Vagina (tissue), 2 donors: ENCODE data around the gene ADAMTS14. TPM values are rescaled to one million over a fixed set of nuclear protein-coding genes. Genes with fewer than 3 reads are reported as not detected.

Source experiments
- DNase-seq, 2 donors: peaks; one replicate each; pipeline ENCODE4 v3.0.0-alpha.2; 2017; ENCODE audit errors: extremely low spot score in 2 of 2
- H3K27ac ChIP-seq: fragments of 200-600 bp; sonication (generic); one replicate; pipeline ENCODE4 v1.5.1; 2019
- H3K27me3 ChIP-seq: fragments of 200-600 bp; sonication (generic); one replicate; pipeline ENCODE4 v1.5.1; 2019
- H3K36me3 ChIP-seq, 2 donors: fragments of 200-600 bp; sonication (generic); one replicate each; pipeline ENCODE4 v1.5.1; 2017 to 2019
- H3K4me1 ChIP-seq: fragments of 200-600 bp; sonication (generic); one replicate; pipeline ENCODE4 v1.5.1; 2019
- H3K4me3 ChIP-seq, 2 donors: fragments of 200-600 bp; sonication (generic); 1 replicate in 1 of 2; 2 replicates in 1 of 2; pipeline ENCODE4 v1.5.1; 2016 to 2019
- H3K9me3 ChIP-seq: fragments of 200-600 bp; sonication (generic); one replicate; pipeline ENCODE4 v1.5.1; 2019
- POLR2A ChIP-seq, 2 donors: fragments of 450-650 bp; IDR thresholded peaks; one replicate each; pipeline ENCODE4 v1.6.1; 2017; ENCODE audit warnings: antibody characterized with exemption in 2 of 2, mild to moderate bottlenecking in 2 of 2, moderate library complexity in 2 of 2
- POLR2AphosphoS5 ChIP-seq, 2 donors: sonication (generic); formaldehyde crosslinking; IDR thresholded peaks; one replicate each; pipeline ENCODE4 v1.9.0; 2017; ENCODE audit warnings: antibody characterized with exemption in 2 of 2, mild to moderate bottlenecking in 2 of 2, low read depth in 1 of 2; ENCODE audit not compliant: insufficient read depth in 1 of 2
- intact Hi-C: fragments of 100-400 bp; cut with DNase I; formaldehyde crosslinking; loops from one replicate; pipeline ENCODE4 v1.15.1; 2023
- total RNA-seq: library from RNA; depleted of rRNA; stranded (reverse); fragments of >200 nt; gene quantifications from one replicate; pipeline ENCODE4 v1.2.3, GENCODE V29; 2016
- TF ChIP-seq, protein P1 (sequence below), 3 experiments: fragments of 450-650 bp in 2 of 3; fragments of 200-600 bp in 1 of 3; sonication (generic) in 1 of 3; IDR thresholded peaks; one replicate each; pipeline ENCODE4 v1.5.1; 2017 to 2019; ENCODE audit warnings: antibody characterized with exemption in 3 of 3, mild to moderate bottlenecking in 2 of 3, moderate library complexity in 2 of 3

The ADAMTS14 gene
- total RNA-seq, 1 donor from 2014 or later: not detected

- H3K4me3 ChIP-seq: no peak overlapping the region
- no peak for DNase-seq
- peaks cover 28% of the 10 kb centered on the region for H3K4me1 ChIP-seq
- TF ChIP-seq, protein P1, sequence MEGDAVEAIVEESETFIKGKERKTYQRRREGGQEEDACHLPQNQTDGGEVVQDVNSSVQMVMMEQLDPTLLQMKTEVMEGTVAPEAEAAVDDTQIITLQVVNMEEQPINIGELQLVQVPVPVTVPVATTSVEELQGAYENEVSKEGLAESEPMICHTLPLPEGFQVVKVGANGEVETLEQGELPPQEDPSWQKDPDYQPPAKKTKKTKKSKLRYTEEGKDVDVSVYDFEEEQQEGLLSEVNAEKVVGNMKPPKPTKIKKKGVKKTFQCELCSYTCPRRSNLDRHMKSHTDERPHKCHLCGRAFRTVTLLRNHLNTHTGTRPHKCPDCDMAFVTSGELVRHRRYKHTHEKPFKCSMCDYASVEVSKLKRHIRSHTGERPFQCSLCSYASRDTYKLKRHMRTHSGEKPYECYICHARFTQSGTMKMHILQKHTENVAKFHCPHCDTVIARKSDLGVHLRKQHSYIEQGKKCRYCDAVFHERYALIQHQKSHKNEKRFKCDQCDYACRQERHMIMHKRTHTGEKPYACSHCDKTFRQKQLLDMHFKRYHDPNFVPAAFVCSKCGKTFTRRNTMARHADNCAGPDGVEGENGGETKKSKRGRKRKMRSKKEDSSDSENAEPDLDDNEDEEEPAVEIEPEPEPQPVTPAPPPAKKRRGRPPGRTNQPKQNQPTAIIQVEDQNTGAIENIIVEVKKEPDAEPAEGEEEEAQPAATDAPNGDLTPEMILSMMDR (IDR thresholded peaks at IDR 0.05): no peak
- TF ChIP-seq POLR2AphosphoS5 (IDR thresholded peaks at IDR 0.05; ENCODE audit: insufficient read depth in 1 of 2, low read depth in 1 of 2) (no peak), POLR2A (IDR thresholded peaks at IDR 0.05) (no peak)
- H3K27ac ChIP-seq: no peak overlapping the region
- H3K36me3 ChIP-seq: no peaks in the 10 kb centered on the region
- intact Hi-C loops: no loop called here
- no peaks in the 10 kb centered on the region for H3K9me3 ChIP-seq
- no peaks in the 10 kb centered on the region for H3K27me3 ChIP-seq
These were observed 2.5 kb downstream of the ADAMTS14 start for GRCh38 chr10:70674560-70675495.

GRCh38 chr10:70675496-70676161, 3.3 kb downstream of the ADAMTS14 start:
- Histone ChIP-seq H3K27ac (no peak overlapping the region), H3K9me3 (no peaks in the 10 kb centered on the region), H3K27me3 (no peaks in the 10 kb centered on the region), H3K36me3 (no peaks in the 10 kb centered on the region), H3K4me3 (no peak overlapping the region), H3K4me1 (peaks cover 30% of the 10 kb centered on the region)
- TF ChIP-seq POLR2A (IDR thresholded peaks at IDR 0.05) (no peak), POLR2AphosphoS5 (IDR thresholded peaks at IDR 0.05; ENCODE audit: insufficient read depth in 1 of 2, low read depth in 1 of 2) (no peak)
- TF ChIP-seq, protein P1 (IDR thresholded peaks at IDR 0.05): no peak
- DNase-seq: no peak
- intact Hi-C loops: no loop called here

- no peaks in the 10 kb centered on the region for H3K27me3 ChIP-seq
- H3K27ac ChIP-seq: no peak overlapping the region
- H3K36me3 ChIP-seq: no peaks in the 10 kb centered on the region
- DNase-seq: no peak
- no peak overlapping the region for H3K4me3 ChIP-seq
- no peaks in the 10 kb centered on the region for H3K9me3 ChIP-seq
- intact Hi-C loops: no loop called here
- peaks cover 30% of the 10 kb centered on the region for H3K4me1 ChIP-seq
- TF ChIP-seq, protein P1 (IDR thresholded peaks at IDR 0.05): no peak
- no peak for TF ChIP-seq POLR2A (IDR thresholded peaks at IDR 0.05)
- TF ChIP-seq POLR2AphosphoS5 (IDR thresholded peaks at IDR 0.05; ENCODE audit: insufficient read depth in 1 of 2, low read depth in 1 of 2): no peak
These were observed 4.2 kb downstream of the ADAMTS14 start for GRCh38 chr10:70676511-70676910.

DNA sequence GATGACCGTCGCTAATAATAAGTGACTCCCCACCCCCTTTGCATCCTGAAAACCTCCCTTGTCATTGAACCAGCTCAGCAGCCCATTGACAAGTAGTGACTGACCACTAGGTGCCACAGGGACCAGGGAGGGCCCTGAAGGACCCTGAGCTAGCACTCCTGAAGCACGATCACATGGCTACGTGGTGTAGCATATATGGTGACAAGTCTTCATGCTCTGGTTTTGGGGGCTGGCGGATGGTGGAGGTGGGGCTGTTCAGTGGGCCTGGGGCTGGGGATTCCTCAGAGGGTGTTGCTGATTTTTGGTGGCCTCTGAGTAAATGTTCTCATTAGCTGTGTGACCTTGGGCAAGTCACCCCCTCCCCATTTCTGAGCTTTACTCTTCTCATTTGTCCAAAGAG, 4.7 kb downstream of the ADAMTS14 start:
- no peaks in the 10 kb centered on the region for H3K36me3 ChIP-seq
- H3K27me3 ChIP-seq: no peaks in the 10 kb centered on the region
- TF ChIP-seq POLR2A (IDR thresholded peaks at IDR 0.05): no peak
- TF ChIP-seq, protein P1 (IDR thresholded peaks at IDR 0.05): no peak
- peaks cover 30% of the 10 kb centered on the region for H3K4me1 ChIP-seq
- H3K4me3 ChIP-seq: no peak overlapping the region
- intact Hi-C loops: no loop called here
- no peak overlapping the region for H3K27ac ChIP-seq
- H3K9me3 ChIP-seq: no peaks in the 10 kb centered on the region
- no peak for DNase-seq
